ENCODE results near the gene TEN1.
A peak's percentile ranks its signal among the peaks of the same experiment; 100 is the strongest.

DNA sequence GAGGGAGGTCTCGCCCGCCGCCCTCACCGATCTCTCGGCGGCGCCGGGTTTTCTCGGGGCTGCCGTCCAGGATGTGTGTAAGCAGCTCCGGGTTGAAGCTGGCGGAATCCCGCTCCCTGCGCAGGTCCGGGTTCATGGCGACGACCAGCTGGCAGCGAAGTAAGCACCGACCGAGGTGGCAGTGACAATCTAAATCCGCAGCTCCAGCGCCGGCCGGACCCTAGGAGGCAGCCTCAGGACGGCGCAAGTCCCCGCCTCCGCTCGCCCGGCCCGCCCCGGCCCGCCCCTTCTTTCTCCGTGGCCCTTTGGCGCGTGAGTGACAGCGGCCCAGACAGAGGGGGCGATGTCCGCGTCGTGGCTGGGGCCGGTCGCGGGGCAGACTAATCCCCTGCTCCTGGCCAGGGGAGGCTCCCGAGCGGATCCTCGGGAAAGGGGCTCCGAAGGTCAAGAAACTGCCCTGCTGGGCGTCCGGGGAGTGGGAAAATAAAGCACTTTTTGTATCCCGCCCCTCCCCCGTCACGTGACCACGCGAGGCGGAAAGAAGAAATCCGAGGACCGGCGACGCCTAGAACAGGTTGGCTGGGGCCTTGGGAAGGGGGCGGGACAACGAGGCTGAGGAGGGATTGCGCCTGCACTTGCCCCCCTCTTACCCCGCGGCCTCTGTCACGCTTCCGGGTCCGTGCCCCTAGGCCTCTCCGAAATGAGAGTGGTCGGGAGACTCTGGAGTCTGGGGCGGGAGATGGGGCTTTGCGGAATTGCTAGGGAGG, at the start of gene TEN1, which contains the start of gene ACOX1:
- TF ChIP-seq TAF1 (IDR thresholded peaks at IDR 0.05; ENCODE audit: low read depth, low read length) (peak; percentile 96), POLR2AphosphoS5 (IDR thresholded peaks at IDR 0.05; ENCODE audit: low read depth, low read length) (peak; percentile 95), SPI1 (IDR thresholded peaks at IDR 0.05; ENCODE audit: low read depth, low read length) (no peak), POLR2A (IDR thresholded peaks at IDR 0.05; ENCODE audit: low read depth, low read length) (peak; percentile 96)
